WTC11 (cell line): ENCODE data around the gene SLC35B3.

Source experiments
- ELF4 ChIP-seq: sonication (generic); formaldehyde crosslinking; IDR thresholded peaks from 2 replicates; pipeline ENCODE4 v1.8.1; 2022; ENCODE audit warnings: low read depth, mild to moderate bottlenecking, moderate library complexity, missing genetic modification reagents
- NFE2L1 ChIP-seq: sonication (generic); formaldehyde crosslinking; IDR thresholded peaks from 2 replicates; pipeline ENCODE4 v1.8.1; 2023; ENCODE audit warnings: missing genetic modification reagents
- NR1H2 ChIP-seq: sonication (generic); formaldehyde crosslinking; IDR thresholded peaks from 2 replicates; pipeline ENCODE4 v1.9.0; 2021; ENCODE audit warnings: mild to moderate bottlenecking, moderate library complexity, missing genetic modification reagents
- OVOL2 ChIP-seq: fragments of 250-450 bp; sonication (Bioruptor Pico); IDR thresholded peaks from 2 replicates; pipeline ENCODE4 v1.9.0; 2021; ENCODE audit warnings: mild to moderate bottlenecking, borderline replicate concordance
- ZBTB43 ChIP-seq: sonication (generic); formaldehyde crosslinking; IDR thresholded peaks from 2 replicates; pipeline ENCODE4 v1.8.1; 2023; ENCODE audit warnings: mild to moderate bottlenecking, missing genetic modification reagents
- ZNF138 ChIP-seq: sonication (generic); formaldehyde crosslinking; conservative IDR thresholded peaks from 2 replicates; pipeline ENCODE4 v1.8.1; 2022; ENCODE audit warnings: mild to moderate bottlenecking, moderate library complexity, missing genetic modification reagents
- ZNF416 ChIP-seq: fragments of 250-450 bp; sonication (Bioruptor Pico); IDR thresholded peaks from 2 replicates; pipeline ENCODE4 v1.9.0; 2021; ENCODE audit warnings: mild to moderate bottlenecking, inconsistent platforms
- ZNF423 ChIP-seq: fragments of 250-450 bp; sonication (Bioruptor Pico); IDR thresholded peaks from 2 replicates; pipeline ENCODE4 v2.1.2; 2022; ENCODE audit warnings: mild to moderate bottlenecking, moderate library complexity
- TF ChIP-seq, protein P1 (sequence below): fragments of 200-600 bp; IDR thresholded peaks from 2 replicates; pipeline ENCODE4 v1.8.0; 2022; ENCODE audit warnings: antibody characterized with exemption
- TF ChIP-seq, protein P2 (sequence below): fragments of 250-450 bp; sonication (Bioruptor Pico); IDR thresholded peaks from 2 replicates; pipeline ENCODE4 v1.9.0; 2021; ENCODE audit warnings: moderate library complexity, mild to moderate bottlenecking, inconsistent platforms, borderline replicate concordance
- TF ChIP-seq, protein P3 (sequence below): sonication (generic); formaldehyde crosslinking; IDR thresholded peaks from 2 replicates; pipeline ENCODE4 v1.8.0; 2022; ENCODE audit warnings: mild to moderate bottlenecking, missing genetic modification reagents

DNA sequence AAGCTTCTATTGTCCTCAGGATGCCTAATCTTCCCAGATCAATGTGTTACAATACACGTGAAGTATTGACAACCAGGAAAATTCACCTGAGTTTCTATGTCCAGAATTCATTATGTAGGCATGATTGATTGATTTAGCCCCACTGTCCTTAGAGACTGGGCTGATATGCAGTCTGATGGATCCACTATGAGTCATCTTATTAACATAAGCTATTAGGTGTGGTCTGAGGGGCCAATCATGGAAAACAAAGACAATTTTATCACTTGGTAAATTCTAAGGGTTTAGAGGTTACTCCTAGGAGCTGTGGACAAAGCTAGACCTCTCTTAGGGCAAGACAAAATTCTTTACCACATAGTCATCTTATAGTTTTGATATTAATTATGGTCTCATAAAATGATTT is 41.3 kb upstream of the SLC35B3 start:
- TF ChIP-seq ELF4, result no peak
- TF ChIP-seq, protein P1, sequence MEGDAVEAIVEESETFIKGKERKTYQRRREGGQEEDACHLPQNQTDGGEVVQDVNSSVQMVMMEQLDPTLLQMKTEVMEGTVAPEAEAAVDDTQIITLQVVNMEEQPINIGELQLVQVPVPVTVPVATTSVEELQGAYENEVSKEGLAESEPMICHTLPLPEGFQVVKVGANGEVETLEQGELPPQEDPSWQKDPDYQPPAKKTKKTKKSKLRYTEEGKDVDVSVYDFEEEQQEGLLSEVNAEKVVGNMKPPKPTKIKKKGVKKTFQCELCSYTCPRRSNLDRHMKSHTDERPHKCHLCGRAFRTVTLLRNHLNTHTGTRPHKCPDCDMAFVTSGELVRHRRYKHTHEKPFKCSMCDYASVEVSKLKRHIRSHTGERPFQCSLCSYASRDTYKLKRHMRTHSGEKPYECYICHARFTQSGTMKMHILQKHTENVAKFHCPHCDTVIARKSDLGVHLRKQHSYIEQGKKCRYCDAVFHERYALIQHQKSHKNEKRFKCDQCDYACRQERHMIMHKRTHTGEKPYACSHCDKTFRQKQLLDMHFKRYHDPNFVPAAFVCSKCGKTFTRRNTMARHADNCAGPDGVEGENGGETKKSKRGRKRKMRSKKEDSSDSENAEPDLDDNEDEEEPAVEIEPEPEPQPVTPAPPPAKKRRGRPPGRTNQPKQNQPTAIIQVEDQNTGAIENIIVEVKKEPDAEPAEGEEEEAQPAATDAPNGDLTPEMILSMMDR, result no peak
- TF ChIP-seq OVOL2, result no peak
- TF ChIP-seq NR1H2 (CRISPR knock-in tag), result no peak
- TF ChIP-seq ZBTB43 (CRISPR knock-in tag), result no peak
- TF ChIP-seq, protein P2, sequence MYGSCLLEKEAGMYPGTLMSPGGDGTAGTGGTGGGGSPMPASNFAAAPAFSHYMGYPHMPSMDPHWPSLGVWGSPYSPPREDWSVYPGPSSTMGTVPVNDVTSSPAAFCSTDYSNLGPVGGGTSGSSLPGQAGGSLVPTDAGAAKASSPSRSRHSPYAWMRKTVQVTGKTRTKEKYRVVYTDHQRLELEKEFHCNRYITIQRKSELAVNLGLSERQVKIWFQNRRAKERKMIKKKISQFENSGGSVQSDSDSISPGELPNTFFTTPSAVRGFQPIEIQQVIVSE (CRISPR knock-in tag), result no peak
- TF ChIP-seq, protein P3, sequence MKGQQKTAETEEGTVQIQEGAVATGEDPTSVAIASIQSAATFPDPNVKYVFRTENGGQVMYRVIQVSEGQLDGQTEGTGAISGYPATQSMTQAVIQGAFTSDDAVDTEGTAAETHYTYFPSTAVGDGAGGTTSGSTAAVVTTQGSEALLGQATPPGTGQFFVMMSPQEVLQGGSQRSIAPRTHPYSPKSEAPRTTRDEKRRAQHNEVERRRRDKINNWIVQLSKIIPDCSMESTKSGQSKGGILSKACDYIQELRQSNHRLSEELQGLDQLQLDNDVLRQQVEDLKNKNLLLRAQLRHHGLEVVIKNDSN (CRISPR knock-in tag), result no peak
- TF ChIP-seq ZNF138, result no peak
- no peak for TF ChIP-seq ZNF423
- TF ChIP-seq NFE2L1, result no peak
- TF ChIP-seq ZNF416 (CRISPR knock-in tag), result no peak
